CD4-positive, alpha-beta memory T cell (primary cell): ENCODE measurements around the gene BLM. TPM values are rescaled to one million over a fixed set of nuclear protein-coding genes. Genes with fewer than 3 reads are reported as not detected.
A peak's percentile ranks its signal among the peaks of the same experiment; 100 is the strongest.

Experiments
- CTCF ChIA-PET: fragments of 350-600 bp; sonication (Branson Sonifier 250); formaldehyde crosslinking; loops from one replicate; lab custom pipeline; 2021; ENCODE audit warnings: inconsistent platforms; ENCODE audit not compliant: partially characterized antibody; lab: Charles Lee
- POLR2A ChIA-PET: fragments of 350-600 bp; sonication (Branson Sonifier 250); formaldehyde crosslinking; loops from one replicate; lab custom pipeline; 2021; ENCODE audit not compliant: partially characterized antibody; lab: Charles Lee
- DNase-seq, 5 donors: peaks; one replicate each; pipeline versions ENCODE4 v3.0.0 to v3.0.0-alpha.2; 2020 to 2022; ENCODE audit warnings: mixed read lengths in 1 of 5
- H3K27ac ChIP-seq: one replicate; pipeline ENCODE4 v1.7.0; 2013; ENCODE audit warnings: low read depth, low read length
- H3K27me3 ChIP-seq: 2 replicates; pipeline ENCODE4 v1.7.0; 2013; ENCODE audit warnings: mild to moderate bottlenecking, low read length, moderate library complexity; ENCODE audit not compliant: insufficient read depth
- H3K36me3 ChIP-seq: 2 replicates; pipeline ENCODE4 v1.7.0; 2013; ENCODE audit warnings: mild to moderate bottlenecking, low read length, moderate library complexity; ENCODE audit not compliant: insufficient read depth
- H3K4me1 ChIP-seq: 2 replicates; pipeline ENCODE4 v1.7.0; 2013; ENCODE audit warnings: mild to moderate bottlenecking, low read length, moderate library complexity; ENCODE audit not compliant: insufficient read depth
- H3K4me3 ChIP-seq, 2 donors: one replicate each; pipeline ENCODE4 v1.7.0; 2013; ENCODE audit warnings: low read length in 2 of 2, mild to moderate bottlenecking in 1 of 2
- H3K9me3 ChIP-seq, 2 donors: one replicate each; pipeline ENCODE4 v1.7.0; 2013; ENCODE audit warnings: low read length in 2 of 2, control low read depth in 1 of 2; ENCODE audit not compliant: control insufficient read depth in 1 of 2
- H3K27ac Mint-ChIP-seq, 7 donors: one replicate each; pipeline ENCODE4 v1.8.0; 2020 to 2021; ENCODE audit warnings: mixed read lengths in 7 of 7, mild to moderate bottlenecking in 6 of 7, inconsistent platforms in 3 of 7, moderate library complexity in 3 of 7
- H3K27me3 Mint-ChIP-seq, 2 donors: one replicate each; pipeline ENCODE4 v1.8.0; 2020 to 2021; ENCODE audit warnings: mixed read lengths in 2 of 2
- H3K36me3 Mint-ChIP-seq, 2 donors: one replicate each; pipeline ENCODE4 v1.8.0; 2020 to 2021; ENCODE audit warnings: mixed read lengths in 2 of 2, inconsistent platforms in 1 of 2, mild to moderate bottlenecking in 1 of 2
- H3K4me1 Mint-ChIP-seq, 4 donors: one replicate each; pipeline ENCODE4 v1.8.0; 2020 to 2021; ENCODE audit warnings: mixed read lengths in 4 of 4, mild to moderate bottlenecking in 1 of 4
- H3K4me3 Mint-ChIP-seq, 8 donors: one replicate each; pipeline ENCODE4 v1.8.0; 2020 to 2021; ENCODE audit warnings: mixed read lengths in 8 of 8, mild to moderate bottlenecking in 7 of 8, moderate library complexity in 6 of 8, inconsistent platforms in 3 of 8
- H3K9me3 Mint-ChIP-seq, 8 donors: one replicate each; pipeline ENCODE4 v1.8.0; 2020 to 2021; ENCODE audit warnings: mixed read lengths in 8 of 8, mild to moderate bottlenecking in 5 of 8, inconsistent platforms in 3 of 8, moderate library complexity in 1 of 8
- intact Hi-C: fragments of 100-400 bp; cut with micrococcal nuclease; formaldehyde crosslinking; loops from one replicate; pipeline ENCODE4 v1.15.1; 2023
- polyA plus RNA-seq, 2 donors: library from polyadenylated mRNA; unstranded; fragments of 300-500 nt; fragmentation: Illumina TruSeq; gene quantifications; one replicate each; pipeline ENCODE4 v1.2.3, GENCODE V29; 2021
- total RNA-seq, 2 experiments: library from RNA; stranded (reverse); gene quantifications; one replicate each; pipeline ENCODE4 v1.2.3, GENCODE V29; 2021

The BLM gene
- total and polyA plus RNA-seq, 4 experiments from 2014 or later: 1.2 to 8.9 (median 6.0) TPM

DNA sequence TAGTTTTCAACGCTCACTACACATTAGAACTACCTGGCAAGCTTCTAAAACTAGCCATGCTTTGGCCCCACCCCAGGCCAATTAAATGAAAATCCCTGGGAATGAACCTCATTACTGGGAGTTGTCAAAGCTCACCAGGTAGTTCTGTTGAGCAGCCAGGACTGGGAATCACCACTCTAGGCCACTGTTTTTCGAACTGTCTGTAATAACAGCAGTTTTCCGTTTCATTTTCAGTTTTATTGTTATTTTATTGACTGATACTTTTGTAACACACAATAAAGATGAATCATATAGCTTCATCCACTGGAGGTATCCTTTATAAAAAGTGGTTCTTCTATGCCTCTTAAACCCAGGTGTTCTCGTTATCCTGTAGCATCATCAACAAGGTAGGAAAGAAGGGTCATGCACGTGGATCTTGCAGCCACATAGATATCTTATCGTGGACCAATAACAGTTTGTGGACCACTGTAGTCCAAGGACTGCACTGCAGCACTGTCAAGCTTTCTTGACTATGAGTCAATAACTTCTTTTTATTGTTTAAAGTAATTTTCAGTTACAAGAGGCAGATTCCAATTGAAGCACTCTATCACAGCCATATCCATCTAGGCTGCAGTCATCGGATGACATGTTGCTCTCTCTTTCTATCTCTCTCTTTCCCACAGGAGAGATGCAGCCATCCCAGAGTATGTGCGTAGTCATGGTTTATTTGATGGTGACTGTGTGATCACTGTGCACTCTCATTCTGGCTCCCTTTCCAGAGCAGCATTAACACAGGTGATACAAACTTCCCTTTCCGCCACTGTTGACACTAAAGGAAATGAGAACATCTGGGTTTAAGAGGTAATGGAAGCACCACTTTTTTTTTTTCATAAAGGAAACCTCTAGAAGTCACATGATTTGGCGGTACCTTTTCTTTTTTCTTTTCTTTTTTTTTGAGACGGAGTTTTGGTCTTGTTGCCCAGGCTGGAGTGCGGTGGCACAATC lies 39.0 kb upstream of the BLM start:
- H3K27ac ChIP-seq: no peak overlapping the region
- peak in 4 of 5 donors; percentile 48 to 61 (median 53) for DNase-seq
- ChIA-PET CTCF (interaction anchor here (1.0 to 1.5 kb wide), 2 partner anchors 17 to 30 kb away, joined by 3 to 5 read pairs; no protein-coding TSS in a partner anchor), POLR2A (interaction anchor here (0.6 to 1.2 kb wide), 3 partner anchors 12 to 252 kb away, joined by 3 to 5 read pairs (median 3); no protein-coding TSS in a partner anchor)
- H3K9me3 ChIP-seq: no peaks in the 10 kb centered on the region
- H3K27me3 ChIP-seq: no peaks in the 10 kb centered on the region
- Mint-ChIP-seq H3K27me3 (peaks cover 0 to 2% of the 10 kb centered on the region in 2 donors), H3K9me3 (peaks cover 0 to 2% (median 0%) of the 10 kb centered on the region in 8 donors), H3K27ac (peak overlapping the region; percentile 60 to 93 (median 81)), H3K4me3 (peak overlapping the region; percentile 42 to 88 (median 73)), H3K4me1 (peaks cover 9 to 19% (median 13%) of the 10 kb centered on the region in 4 donors), H3K36me3 (no peaks in the 10 kb centered on the region)
- peaks cover 19% of the 10 kb centered on the region for H3K4me1 ChIP-seq
- no peaks in the 10 kb centered on the region for H3K36me3 ChIP-seq
- H3K4me3 ChIP-seq: no peak overlapping the region
- intact Hi-C loops: loop anchor here (1.0 kb wide), 1 partner anchor 18 kb away; no protein-coding TSS in a partner anchor

DNA sequence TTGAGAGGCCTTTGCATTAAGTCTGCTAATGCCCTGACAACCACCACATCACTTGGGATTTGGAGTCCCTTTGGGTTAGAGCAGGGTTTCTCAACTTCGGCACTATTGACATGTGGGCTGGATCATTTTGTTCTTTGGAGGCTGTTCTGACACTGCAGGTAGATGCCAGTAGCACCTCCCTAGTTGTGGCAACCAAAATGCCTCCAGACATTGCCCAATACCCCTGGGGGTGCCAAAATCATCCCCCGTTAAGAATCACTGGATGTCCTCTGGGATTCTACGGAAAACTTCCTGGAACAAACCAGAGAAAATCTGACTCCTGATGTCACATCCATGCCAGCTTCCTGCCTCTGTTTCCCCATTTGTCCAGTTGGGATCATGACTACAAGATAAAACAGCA lies 37.2 kb upstream of the BLM start:
- POLR2A ChIA-PET: no interaction called here
- Mint-ChIP-seq H3K27me3 (peaks cover 0 to 2% of the 10 kb centered on the region in 2 donors), H3K27ac (peak overlapping the region in 1 of 7 donors; percentile 62), H3K4me1 (peaks cover 9 to 24% (median 13%) of the 10 kb centered on the region in 4 donors), H3K9me3 (peaks cover 0 to 2% (median 0%) of the 10 kb centered on the region in 8 donors), H3K36me3 (no peaks in the 10 kb centered on the region), H3K4me3 (no peak overlapping the region)
- CTCF ChIA-PET: interaction anchor here (1.3 kb wide), 1 partner anchor 378 kb away, joined by 3 read pairs; no protein-coding TSS in a partner anchor
- no peak for DNase-seq
- Histone ChIP-seq H3K9me3 (no peaks in the 10 kb centered on the region), H3K4me3 (no peak overlapping the region), H3K27ac (no peak overlapping the region), H3K27me3 (no peaks in the 10 kb centered on the region), H3K36me3 (no peaks in the 10 kb centered on the region), H3K4me1 (peaks cover 19% of the 10 kb centered on the region)
- intact Hi-C loops: no loop called here

DNA sequence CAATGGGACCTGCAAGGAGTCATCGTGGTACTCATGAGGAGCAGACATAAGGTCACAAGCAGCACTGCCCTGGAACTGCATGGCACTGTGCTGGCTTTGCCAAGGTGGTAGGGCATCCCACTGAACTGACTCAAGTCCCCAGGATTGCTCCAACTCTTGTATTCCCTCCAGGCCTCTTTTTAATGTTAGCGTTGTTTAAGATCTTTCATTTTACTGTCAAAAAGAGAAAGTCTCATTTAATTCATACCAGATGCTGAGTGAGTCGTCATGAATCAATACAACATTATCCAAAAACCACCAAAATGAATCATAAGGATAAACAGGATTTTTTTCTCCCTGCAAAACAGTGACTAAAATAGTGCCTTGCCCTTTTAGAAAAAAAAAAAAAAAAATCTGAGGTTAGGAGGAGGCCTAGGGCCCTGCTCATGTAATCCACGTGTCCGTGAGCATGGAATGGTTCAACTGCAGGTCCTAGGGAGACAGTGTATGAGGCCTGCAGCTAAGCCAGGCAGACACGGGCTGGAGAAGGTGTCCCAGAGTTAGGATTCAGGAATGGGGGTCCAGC lies 36.7 kb upstream of the BLM start:
- Mint-ChIP-seq H3K27ac (no peak overlapping the region), H3K4me3 (no peak overlapping the region), H3K4me1 (peaks cover 10 to 24% (median 14%) of the 10 kb centered on the region in 4 donors), H3K27me3 (peaks cover 0 to 2% of the 10 kb centered on the region in 2 donors), H3K36me3 (no peaks in the 10 kb centered on the region), H3K9me3 (peaks cover 0 to 2% (median 0%) of the 10 kb centered on the region in 8 donors)
- H3K27ac ChIP-seq: no peak overlapping the region
- CTCF ChIA-PET: interaction anchor here (0.6 to 1.4 kb wide), 2 partner anchors 13 to 31 kb away, joined by 3 read pairs; no protein-coding TSS in a partner anchor
- peaks cover 19% of the 10 kb centered on the region for H3K4me1 ChIP-seq
- H3K4me3 ChIP-seq: no peak overlapping the region
- DNase-seq: no peak
- no peaks in the 10 kb centered on the region for H3K27me3 ChIP-seq
- intact Hi-C loops: no loop called here
- no peaks in the 10 kb centered on the region for H3K36me3 ChIP-seq
- POLR2A ChIA-PET: interaction anchor here (0.7 kb wide), 1 partner anchor 433 kb away, joined by 3 read pairs; no protein-coding TSS in a partner anchor
- H3K9me3 ChIP-seq: no peaks in the 10 kb centered on the region

DNA sequence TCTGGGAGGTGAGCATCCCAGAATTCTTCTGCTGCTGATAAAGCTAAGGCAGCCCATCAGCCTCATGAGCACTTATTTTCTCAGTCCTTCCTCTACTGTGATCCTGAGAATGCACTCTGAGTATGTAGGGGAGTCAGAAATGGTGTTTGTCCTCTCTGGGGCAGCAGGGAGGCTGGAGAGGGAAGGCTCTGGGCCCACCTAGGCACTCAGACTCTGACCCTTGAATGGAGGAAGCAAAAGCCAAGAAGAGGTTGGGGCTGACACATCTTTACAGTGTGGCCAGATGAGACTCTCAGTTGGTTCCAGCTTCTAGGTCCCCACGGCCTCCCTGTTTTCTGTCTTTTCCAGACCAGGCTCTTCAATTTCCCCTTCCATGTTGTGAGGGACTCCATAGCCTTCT lies 36.1 kb upstream of the BLM start:
- H3K9me3 Mint-ChIP-seq: peaks cover 0 to 2% (median 0%) of the 10 kb centered on the region in 8 donors
- H3K4me1 Mint-ChIP-seq: peaks cover 11 to 27% (median 14%) of the 10 kb centered on the region in 4 donors
- Histone ChIP-seq H3K4me3 (no peak overlapping the region), H3K27ac (no peak overlapping the region), H3K36me3 (no peaks in the 10 kb centered on the region), H3K27me3 (no peaks in the 10 kb centered on the region), H3K4me1 (peaks cover 24% of the 10 kb centered on the region), H3K9me3 (no peaks in the 10 kb centered on the region)
- H3K36me3 Mint-ChIP-seq: no peaks in the 10 kb centered on the region
- H3K27me3 Mint-ChIP-seq: peaks cover 0 to 2% of the 10 kb centered on the region in 2 donors
- no peak overlapping the region for H3K4me3 Mint-ChIP-seq
- no peak for DNase-seq
- POLR2A ChIA-PET: interaction anchor here (0.7 kb wide), 1 partner anchor 434 kb away, joined by 3 read pairs; no protein-coding TSS in a partner anchor
- CTCF ChIA-PET: interaction anchor here (0.5 to 1.4 kb wide), 3 partner anchors 12 to 367 kb away, joined by 3 read pairs; no protein-coding TSS in a partner anchor
- H3K27ac Mint-ChIP-seq: no peak overlapping the region
- intact Hi-C loops: no loop called here

DNA sequence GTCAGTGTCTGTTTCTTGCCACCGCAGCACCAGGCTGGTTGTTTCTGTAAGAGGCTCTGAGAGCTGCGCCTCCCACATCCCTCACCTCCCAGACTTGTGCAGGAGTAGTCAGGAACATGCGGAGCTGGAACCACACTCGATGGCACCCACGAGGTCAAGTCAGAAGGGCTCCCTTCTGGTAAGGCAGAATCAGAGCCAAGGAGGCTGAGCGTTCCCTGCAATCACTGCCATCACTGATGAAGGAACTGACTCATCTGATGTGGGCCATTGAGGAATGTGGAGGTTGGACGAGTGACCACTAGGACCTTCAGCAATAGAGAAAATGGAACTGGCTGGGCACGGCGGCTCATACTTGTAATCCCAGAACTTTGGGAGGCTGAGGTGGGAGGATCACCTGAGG lies 35.7 kb upstream of the BLM start:
- peaks cover 29% of the 10 kb centered on the region for H3K4me1 ChIP-seq
- Mint-ChIP-seq H3K36me3 (no peaks in the 10 kb centered on the region), H3K27me3 (peaks cover 0 to 2% of the 10 kb centered on the region in 2 donors), H3K27ac (no peak overlapping the region), H3K4me3 (no peak overlapping the region), H3K4me1 (peaks cover 15 to 31% (median 18%) of the 10 kb centered on the region in 4 donors), H3K9me3 (peaks cover 0 to 2% (median 0%) of the 10 kb centered on the region in 8 donors)
- POLR2A ChIA-PET: interaction anchor here (0.7 kb wide), 1 partner anchor 434 kb away, joined by 3 read pairs; no protein-coding TSS in a partner anchor
- no peaks in the 10 kb centered on the region for H3K27me3 ChIP-seq
- intact Hi-C loops: no loop called here
- CTCF ChIA-PET: interaction anchor here (0.5 to 1.4 kb wide), 2 partner anchors 32 to 367 kb away, joined by 3 read pairs; no protein-coding TSS in a partner anchor
- no peak for DNase-seq
- no peak overlapping the region for H3K27ac ChIP-seq
- no peak overlapping the region for H3K4me3 ChIP-seq
- no peaks in the 10 kb centered on the region for H3K9me3 ChIP-seq
- H3K36me3 ChIP-seq: no peaks in the 10 kb centered on the region

DNA sequence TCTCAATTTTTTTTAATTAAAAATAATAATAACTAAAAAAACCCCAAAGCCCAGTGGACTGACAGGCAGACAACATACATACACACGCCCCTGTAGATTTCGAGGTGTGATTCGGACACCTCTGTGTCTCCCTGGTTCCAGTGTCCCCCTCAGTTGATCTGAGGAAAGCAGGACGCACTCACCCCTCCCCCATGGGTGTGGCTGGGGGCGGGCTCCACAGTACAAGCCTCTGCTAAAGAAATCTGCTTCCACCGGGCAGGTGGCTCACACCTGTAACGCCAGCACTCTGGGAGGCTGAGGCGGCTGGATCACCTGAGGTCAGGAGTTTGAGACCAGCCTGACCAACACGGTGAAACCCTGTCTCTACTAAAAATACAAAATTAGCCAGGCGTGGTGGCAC lies 33.8 kb upstream of the BLM start:
- Mint-ChIP-seq H3K27ac (no peak overlapping the region), H3K4me3 (no peak overlapping the region), H3K36me3 (no peaks in the 10 kb centered on the region), H3K27me3 (peaks cover 0 to 2% of the 10 kb centered on the region in 2 donors), H3K9me3 (peaks cover 0 to 1% (median 0%) of the 10 kb centered on the region in 8 donors), H3K4me1 (peaks cover 15 to 28% (median 18%) of the 10 kb centered on the region in 4 donors)
- ChIA-PET POLR2A (interaction anchor here (0.6 kb wide), 1 partner anchor 248 kb away, joined by 3 read pairs; no protein-coding TSS in a partner anchor), CTCF (no interaction called here)
- Histone ChIP-seq H3K4me3 (no peak overlapping the region), H3K27me3 (no peaks in the 10 kb centered on the region), H3K27ac (no peak overlapping the region), H3K4me1 (peaks cover 25% of the 10 kb centered on the region), H3K9me3 (no peaks in the 10 kb centered on the region), H3K36me3 (no peaks in the 10 kb centered on the region)
- no peak for DNase-seq
- intact Hi-C loops: no loop called here
